HepG2 (cell line): Measurements from ENCODE around the gene MRPL51. TPM values are rescaled to one million over a fixed set of nuclear protein-coding genes. Genes with fewer than 3 reads are reported as not detected.

Experiments
- ATAC-seq: fragments of 200-7000 bp; cut with Tn5 transposase; 3 replicates; pipeline ENCODE4 v1.9.1; 2020; ENCODE audit warnings: mild to moderate bottlenecking, moderate library complexity
- Bru-seq: library from RNA; stranded (reverse); fragments of 400-500 nt; gene quantifications from one replicate; lab custom pipeline; 2021; lab: Mats Ljungman, UMichigan
- BruChase-seq, 2 experiments: library from RNA; stranded (reverse); fragments of 400-500 nt; gene quantifications; one replicate each; lab custom pipeline; 2021; lab: Mats Ljungman, UMichigan
- BruUV-seq: library from RNA; stranded (reverse); fragments of 400-500 nt; replicated peaks from 2 replicates; lab custom pipeline; 2021; lab: Mats Ljungman, UMichigan
- CTCF ChIA-PET: fragments of 300-600 bp; formaldehyde crosslinking; extraction: SDS; loops from one replicate; lab custom pipeline; 2021; ENCODE audit warnings: low total read pairs, inconsistent platforms, low intra/inter-chr PET ratio; lab: Yijun Ruan, JAX
- POLR2A ChIA-PET: fragments of 350-600 bp; sonication (Branson Sonifier 250); formaldehyde crosslinking; loops from one replicate; lab custom pipeline; 2020; ENCODE audit warnings: antibody characterized with exemption, inconsistent platforms; lab: Yijun Ruan, JAX
- DNase-seq: peaks from one replicate; pipeline ENCODE4 v3.0.0-alpha.2; 2015; ENCODE audit warnings: low spot score
- FAIRE-seq: peaks from 3 replicates; lab custom pipeline; 2011; peaks lifted over from hg19 to GRCh38; lab: Jason Lieb, UNC
- H2AFZ ChIP-seq: one replicate; pipeline ENCODE4 v1.6.1; 2011; ENCODE audit warnings: low read length, inconsistent platforms
- H3K27ac ChIP-seq: fragments of 300-600 bp; 3 replicates; pipeline ENCODE4 v1.8.0; 2011; ENCODE audit warnings: mixed run types, mild to moderate bottlenecking, mixed read lengths, low read length, inconsistent platforms; ENCODE audit not compliant: insufficient read depth; ENCODE audit errors: extremely low read length
- H3K27me3 ChIP-seq, 2 experiments: fragments of 200-600 bp in 1 of 2; 2 replicates in 1 of 2; 3 replicates in 1 of 2; pipeline versions ENCODE4 v1.6.0 to v1.8.0; 2011; ENCODE audit warnings: low read length in 2 of 2, mild to moderate bottlenecking in 2 of 2, moderate library complexity in 2 of 2, inconsistent platforms in 1 of 2; ENCODE audit not compliant: insufficient read depth in 2 of 2, control insufficient read depth in 1 of 2
- H3K36me3 ChIP-seq, 2 experiments: fragments of 200-600 bp in 1 of 2; replicated peaks in 1 of 2; 2 replicates in 1 of 2; 3 replicates in 1 of 2; pipeline versions ENCODE4 v1.5.1 to v1.8.0; 2011; ENCODE audit warnings: low read length in 2 of 2, inconsistent platforms in 1 of 2; ENCODE audit not compliant: insufficient read depth in 2 of 2, control insufficient read depth in 1 of 2
- H3K4me1 ChIP-seq: 2 replicates; pipeline ENCODE4 v1.5.1; 2012; ENCODE audit warnings: low read length, inconsistent platforms; ENCODE audit not compliant: insufficient read depth
- H3K4me2 ChIP-seq: 2 replicates; pipeline ENCODE4 v1.6.0; 2011; ENCODE audit warnings: low read depth, low read length, inconsistent platforms
- H3K4me3 ChIP-seq, 3 experiments: fragments of 200-600 bp in 1 of 3; sonication (generic), shearing (Covaris generic) in 1 of 3; replicated peaks in 1 of 3; 2 replicates each; pipeline ENCODE4 v1.5.1; 2011 to 2016; ENCODE audit warnings: low read length in 3 of 3, inconsistent platforms in 2 of 3, low read depth in 2 of 3, mild to moderate bottlenecking in 2 of 3, control low read depth in 1 of 3, mixed read lengths in 1 of 3; ENCODE audit not compliant: insufficient read depth in 1 of 3
- H3K79me2 ChIP-seq: one replicate; pipeline ENCODE4 v1.6.1; 2011; ENCODE audit warnings: low read length, inconsistent platforms; ENCODE audit not compliant: insufficient read depth
- H3K9ac ChIP-seq: 2 replicates; pipeline ENCODE4 v1.6.0; 2011; ENCODE audit warnings: mild to moderate bottlenecking, low read depth, low read length, inconsistent platforms; ENCODE audit not compliant: insufficient read depth
- H3K9me3 ChIP-seq: 2 replicates; pipeline ENCODE4 v1.5.1; 2012; ENCODE audit warnings: mild to moderate bottlenecking, low read length
- H4K20me1 ChIP-seq: 2 replicates; pipeline ENCODE4 v1.6.0; 2011; ENCODE audit warnings: inconsistent platforms, mild to moderate bottlenecking, low read length, moderate library complexity; ENCODE audit not compliant: insufficient read depth
- ELF4 ChIP-seq: sonication (generic); formaldehyde crosslinking; IDR thresholded peaks from 2 replicates; pipeline ENCODE4 v1.5.0; 2020; ENCODE audit warnings: missing genetic modification reagents, mild to moderate bottlenecking, moderate library complexity, borderline replicate concordance
- GLMP ChIP-seq: sonication (generic); formaldehyde crosslinking; IDR thresholded peaks from 2 replicates; pipeline ENCODE4 v1.9.0; 2021; ENCODE audit warnings: missing genetic modification reagents, mild to moderate bottlenecking, borderline replicate concordance
- GTF3A ChIP-seq: sonication (generic); formaldehyde crosslinking; conservative IDR thresholded peaks from 2 replicates; pipeline ENCODE4 v1.4.0; 2020; ENCODE audit warnings: mild to moderate bottlenecking, missing genetic modification reagents
- HNRNPUL1 ChIP-seq: fragments of 200-400 bp; formaldehyde crosslinking; IDR thresholded peaks from 2 replicates; pipeline ENCODE4 v1.6.1; 2017; ENCODE audit warnings: low read depth, mild to moderate bottlenecking, low read length, moderate library complexity
- MTA1 ChIP-seq: sonication (generic); formaldehyde crosslinking; IDR thresholded peaks from 2 replicates; pipeline ENCODE4 v1.4.0; 2020; ENCODE audit warnings: missing genetic modification reagents, mild to moderate bottlenecking, borderline replicate concordance
- NFYB ChIP-seq: sonication (generic); formaldehyde crosslinking; IDR thresholded peaks from 2 replicates; pipeline ENCODE4 v1.4.0; 2020; ENCODE audit warnings: missing genetic modification reagents
- PHF5A ChIP-seq: IDR thresholded peaks from one replicate; pipeline ENCODE4 v1.6.1; 2018; ENCODE audit warnings: low read depth, missing genetic modification reagents; ENCODE audit not compliant: unreplicated experiment
- RAD51 ChIP-seq: fragments of 450-650 bp; IDR thresholded peaks from 2 replicates; pipeline ENCODE4 v1.6.1; 2016; ENCODE audit warnings: borderline replicate concordance
- TSC22D2 ChIP-seq: sonication (generic); formaldehyde crosslinking; IDR thresholded peaks from 2 replicates; pipeline ENCODE4 v1.5.1; 2020; ENCODE audit warnings: missing genetic modification reagents, mild to moderate bottlenecking, borderline replicate concordance
- ZBTB42 ChIP-seq: sonication (generic); formaldehyde crosslinking; IDR thresholded peaks from 2 replicates; pipeline ENCODE4 v1.5.0; 2020; ENCODE audit warnings: mild to moderate bottlenecking, missing genetic modification reagents
- ZFP82 ChIP-seq: sonication (generic); formaldehyde crosslinking; IDR thresholded peaks from 2 replicates; pipeline ENCODE4 v1.5.1; 2020; ENCODE audit warnings: mild to moderate bottlenecking, missing genetic modification reagents, borderline replicate concordance
- ZKSCAN8 ChIP-seq: IDR thresholded peaks from 2 replicates; pipeline ENCODE4 v1.6.1; 2016; ENCODE audit warnings: borderline replicate concordance, missing genetic modification reagents, missing compliant biosample characterization
- ZMYM2 ChIP-seq: sonication (generic); formaldehyde crosslinking; IDR thresholded peaks from 2 replicates; pipeline ENCODE4 v1.8.0; 2022; ENCODE audit warnings: mild to moderate bottlenecking, missing genetic modification reagents
- ZNF446 ChIP-seq: sonication (generic); formaldehyde crosslinking; IDR thresholded peaks from 2 replicates; pipeline ENCODE4 v1.5.0; 2020; ENCODE audit warnings: mild to moderate bottlenecking, missing genetic modification reagents
- WGBS: methylation state at CpG from one replicate; pipeline ENCODE4 v1.1.6; 2017; ENCODE audit warnings: low lambda C conversion rate; 5-methylcytosine and 5-hydroxymethylcytosine counted together
- in situ Hi-C: cut with HindIII; loops from 2 replicates; pipeline ENCODE4 v1.10.0; 2017; ENCODE audit warnings: low pct_unique_long_range_greater_than_20kb; ENCODE audit not compliant: extremely low pct_ligation_motif_present
- intact Hi-C: fragments of 100-400 bp; cut with micrococcal nuclease; formaldehyde crosslinking; loops from one replicate; pipeline ENCODE4 v1.10.0; 2022; ENCODE audit not compliant: unreplicated experiment
- long read RNA-seq, 2 experiments: library from RNA in 1 of 2; library from polyadenylated mRNA in 1 of 2; stranded (forward) in 1 of 2; unstranded in 1 of 2; transcript quantifications; one replicate each; pipeline ENCODE4 v2.0.0, GENCODE V29; 2019 to 2022
- polyA minus RNA-seq, 3 experiments: library from RNA; depleted of rRNA, polyadenylated mRNA; stranded (reverse); fragments of >200 nt; gene quantifications; 2 replicates each; pipeline ENCODE4 v1.2.3, GENCODE V29; 2011; ENCODE audit warnings: low replicate concordance in 1 of 3
- polyA plus RNA-seq, 8 experiments: library from polyadenylated mRNA; depleted of rRNA in 3 of 8; stranded (reverse) in 7 of 8; unstranded in 1 of 8; fragments of >200 nt; fragmentation: Illumina TruSeq in 4 of 8; extraction: Trizol in 4 of 8; gene quantifications; 2 replicates each; pipeline versions ENCODE4 v1.2.1 to v1.2.3, GENCODE V29; 2011 to 2016; ENCODE audit warnings: low read depth in 4 of 8, missing spikeins in 1 of 8, mixed read lengths in 1 of 8; ENCODE audit not compliant: insufficient read depth in 1 of 8
- total RNA-seq, 5 experiments: library from RNA; depleted of rRNA; stranded (reverse); fragments of >200 nt; fragmentation: Illumina TruSeq; extraction: Trizol; gene quantifications; 2 replicates each; pipeline ENCODE4 v1.2.3, GENCODE V29; 2016; ENCODE audit warnings: low read depth in 1 of 5
- TF ChIP-seq, protein P1 (sequence below): sonication (generic); formaldehyde crosslinking; IDR thresholded peaks from 2 replicates; pipeline ENCODE4 v1.8.1; 2023; ENCODE audit warnings: mild to moderate bottlenecking, moderate library complexity, missing genetic modification reagents

Gene MRPL51
- total RNA-seq (2016; rRNA removed; fragmentation: Illumina TruSeq; extraction: Trizol): 278 and 343 TPM in 2 replicates
- total RNA-seq (2016; cell fraction: cytosol; rRNA removed; fragmentation: Illumina TruSeq; extraction: Trizol; ENCODE audit: low read depth): 189 and 218 TPM in 2 replicates
- total RNA-seq (2016; cell fraction: insoluble cytoplasmic fraction; rRNA removed; fragmentation: Illumina TruSeq; extraction: Trizol): 286 and 361 TPM in 2 replicates
- total RNA-seq (2016; cell fraction: membrane; rRNA removed; fragmentation: Illumina TruSeq; extraction: Trizol): 199 and 207 TPM in 2 replicates
- total RNA-seq (2016; cell fraction: nucleus; rRNA removed; fragmentation: Illumina TruSeq; extraction: Trizol): 80.6 and 104 TPM in 2 replicates
- 52.5 and 64.8 TPM in 2 replicates for polyA plus RNA-seq (2011; rRNA removed)
- polyA plus RNA-seq (2011; cell fraction: cytosol; rRNA removed): 82.5 and 89.0 TPM in 2 replicates
- polyA plus RNA-seq (2011; cell fraction: nucleus; rRNA removed): 20.2 and 20.8 TPM in 2 replicates
- polyA plus RNA-seq (2012): 128 and 181 TPM in 2 replicates
- polyA plus RNA-seq (2016; cell fraction: cytosol; fragmentation: Illumina TruSeq; extraction: Trizol; ENCODE audit: low read depth): 188 and 220 TPM in 2 replicates
- 342 and 349 TPM in 2 replicates for polyA plus RNA-seq (2016; cell fraction: insoluble cytoplasmic fraction; fragmentation: Illumina TruSeq; extraction: Trizol; ENCODE audit: low read depth)
- polyA plus RNA-seq (2016; cell fraction: membrane; fragmentation: Illumina TruSeq; extraction: Trizol; ENCODE audit: low read depth): 177 and 178 TPM in 2 replicates
- polyA plus RNA-seq (2016; cell fraction: nucleus; fragmentation: Illumina TruSeq; extraction: Trizol; ENCODE audit: insufficient read depth, low read depth): 114 and 136 TPM in 2 replicates
- polyA minus RNA-seq (2011; rRNA and poly(A)+ RNA removed; ENCODE audit: low replicate concordance): 25.3 and 67.0 TPM in 2 replicates
- polyA minus RNA-seq (2011; cell fraction: cytosol; rRNA and poly(A)+ RNA removed): 12.4 and 18.6 TPM in 2 replicates
- 10.1 and 13.3 TPM in 2 replicates for polyA minus RNA-seq (2011; cell fraction: nucleus; rRNA and poly(A)+ RNA removed)
- percentile 86 among the genes with signal in this experiment for Bru-seq, nascent RNA
- percentile 96 among the genes with signal in this experiment for BruChase-seq, experiment 1, labeled RNA remaining after a 6-hour chase
- percentile 90 among the genes with signal in this experiment for BruChase-seq, experiment 2, labeled RNA remaining after a 2-hour chase
- long read RNA-seq, experiment 1, transcript MRPL51-202 (3 exons, 601 nt): minor isoform, 21 of 150 reads
- long read RNA-seq, experiment 1, transcript MRPL51-205 (3 exons, 814 nt): minor isoform, 17 of 150 reads
- long read RNA-seq, experiment 1, transcript MRPL51-201 (3 exons, 1,234 nt): major isoform, 109 of 150 reads
- long read RNA-seq, experiment 1, partial matches to known transcripts: 0 of 150 reads
- long read RNA-seq, experiment 1, other reads (novel, unspliced or antisense): 1 of 150 reads
- long read RNA-seq, experiment 2, transcript MRPL51-201 (3 exons, 1,234 nt): major isoform, 151 of 190 reads
- long read RNA-seq, experiment 2, transcript MRPL51-205 (3 exons, 814 nt): minor isoform, 22 of 190 reads
- long read RNA-seq, experiment 2, transcript MRPL51-202 (3 exons, 601 nt): minor isoform, 9 of 190 reads
- long read RNA-seq, experiment 2, partial matches to known transcripts: 2 of 190 reads
- long read RNA-seq, experiment 2, other reads (novel, unspliced or antisense): 3 of 190 reads

- Histone ChIP-seq H3K4me3 (peak within 1 kb of the TSS; percentile 80 to 83 (median 81)), H3K4me2 (peak within 1 kb of the TSS; percentile 97), H3K79me2 (peaks cover 41% of the 10 kb centered on the region), H4K20me1 (peaks cover 7% of the 10 kb centered on the region), H3K9ac (peak within 1 kb of the TSS; percentile 94), H3K9me3 (no peaks in the 10 kb centered on the region), H3K27ac (peak within 1 kb of the TSS; percentile 98), H3K36me3 (peaks cover 4 to 28% of the 10 kb centered on the region in 2 experiments; a peak in 3 of 5 replicates), H2AFZ (no peak within 1 kb of the TSS), H3K27me3 (no peaks in the 10 kb centered on the region; a peak in 1 of 5 replicates), H3K4me1 (peaks cover 38% of the 10 kb centered on the region)
- FAIRE-seq (no peak), ATAC-seq (peak; percentile 95), DNase-seq (peak; percentile 90)
- intact Hi-C loops (no loop called here), in situ Hi-C loops (no loop called here)
- ChIA-PET POLR2A (interaction anchor here (0.7 to 2.0 kb wide), 21 partner anchors 9 to 299 kb away, joined by 3 to 38 read pairs (median 5); partner anchors contain the start of genes COPS7A, GAPDH, LTBR and NOP2), CTCF (no interaction called here)
- 2% methylated on average over 31 of the region's 39 CpGs for WGBS
- BruUV-seq: TSS peak; percentile 93
- TF ChIP-seq MTA1 (no peak), ZKSCAN8 (CRISPR knock-in tag) (peak; percentile 27; the same call in 1 of the 2 replicates), TSC22D2 (CRISPR knock-in tag) (no peak), ZMYM2 (no peak), ELF4 (CRISPR knock-in tag) (0 out of 2 replicates have a peak, but pooled peaks have one; percentile 30), HNRNPUL1 (no peak), GLMP (CRISPR knock-in tag) (no peak), ZFP82 (CRISPR knock-in tag) (no peak), ZNF446 (no peak), ZBTB42 (CRISPR knock-in tag) (no peak), NFYB (CRISPR knock-in tag) (no peak), PHF5A (no peak), GTF3A (CRISPR knock-in tag) (no peak), RAD51 (no peak)
- TF ChIP-seq, protein P1, sequence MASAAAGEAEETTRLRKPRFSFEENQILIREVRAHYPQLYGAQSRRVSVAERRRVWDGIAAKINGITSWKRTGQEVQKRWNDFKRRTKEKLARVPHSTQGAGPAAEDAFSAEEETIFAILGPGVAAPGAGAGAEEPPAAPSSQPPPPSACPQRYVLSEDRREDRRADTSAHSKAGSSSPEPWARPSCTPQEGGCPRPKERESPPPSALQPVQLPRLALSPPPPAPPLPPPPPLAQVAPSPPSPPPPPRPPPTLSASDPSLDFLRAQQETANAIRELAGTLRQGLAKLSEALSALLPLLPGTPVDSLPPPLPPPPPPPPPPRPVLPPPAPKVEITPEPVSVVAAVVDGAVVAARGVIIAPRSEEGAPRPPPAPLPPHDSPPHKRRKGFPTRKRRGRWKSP (CRISPR knock-in tag): peak; percentile 30; the same call in 1 of the 2 replicates
Observed at GRCh38 chr12:6492838-6493496, at the start of gene MRPL51. TSS of gene MRPL51 (minus strand) at chr12:6493262. CDS start at chr12:6493136, 126 bp downstream.
